ENCODE results near the gene NYAP1.

DNA sequence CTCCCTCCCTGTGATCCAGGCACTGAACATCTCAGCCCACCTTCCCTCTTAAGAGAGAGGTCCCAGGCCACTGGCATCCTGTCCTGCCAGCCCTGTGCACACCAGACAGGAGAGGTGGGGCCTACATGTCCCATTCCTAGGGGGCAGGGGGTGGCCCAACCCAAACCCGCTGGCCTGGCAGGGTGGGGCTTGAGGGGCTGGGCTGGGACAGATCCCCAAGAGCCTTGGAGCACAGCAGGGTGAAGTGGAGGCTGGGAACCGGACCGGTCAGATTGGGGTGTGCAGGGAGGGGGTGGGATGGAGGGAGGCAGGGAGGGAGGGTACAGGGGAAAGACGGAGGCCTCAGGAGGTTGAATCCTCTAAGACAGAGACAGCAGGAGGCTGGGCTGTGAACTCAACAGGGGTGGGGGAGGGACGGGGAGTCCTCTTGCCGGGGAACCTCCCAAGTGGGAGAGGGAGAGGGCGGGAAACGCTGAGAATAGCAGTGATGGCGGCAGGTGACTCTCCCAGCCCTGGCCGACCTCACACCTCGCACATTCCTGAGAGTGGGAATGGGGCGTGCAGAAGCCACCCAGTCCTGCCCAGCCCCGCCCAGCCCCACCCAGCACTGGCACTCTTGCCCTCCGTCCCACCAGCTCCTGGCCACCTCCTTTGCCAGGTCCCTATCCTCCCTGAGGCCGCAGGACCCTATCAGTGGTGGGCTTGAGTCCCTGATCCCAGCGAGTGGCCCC, 11.4 kb upstream of the NYAP1 start:
- TF ChIP-seq CTCF (IDR thresholded peaks at IDR 0.05) (no peak), ZFX (IDR thresholded peaks at IDR 0.05; ENCODE audit: borderline replicate concordance) (no peak)

Data from 22Rv1 (cell line).